ENCODE measurements around the gene LMOD1. TPM values are rescaled to one million over a fixed set of nuclear protein-coding genes. Genes with fewer than 3 reads are reported as not detected.

Gene LMOD1
- total and polyA plus RNA-seq, 12 donors = 1.3 to 171 (median 76.1) TPM

- TF ChIP-seq POLR2A (IDR thresholded peaks at IDR 0.05) = peak; percentile 80
- TF ChIP-seq, protein P1, sequence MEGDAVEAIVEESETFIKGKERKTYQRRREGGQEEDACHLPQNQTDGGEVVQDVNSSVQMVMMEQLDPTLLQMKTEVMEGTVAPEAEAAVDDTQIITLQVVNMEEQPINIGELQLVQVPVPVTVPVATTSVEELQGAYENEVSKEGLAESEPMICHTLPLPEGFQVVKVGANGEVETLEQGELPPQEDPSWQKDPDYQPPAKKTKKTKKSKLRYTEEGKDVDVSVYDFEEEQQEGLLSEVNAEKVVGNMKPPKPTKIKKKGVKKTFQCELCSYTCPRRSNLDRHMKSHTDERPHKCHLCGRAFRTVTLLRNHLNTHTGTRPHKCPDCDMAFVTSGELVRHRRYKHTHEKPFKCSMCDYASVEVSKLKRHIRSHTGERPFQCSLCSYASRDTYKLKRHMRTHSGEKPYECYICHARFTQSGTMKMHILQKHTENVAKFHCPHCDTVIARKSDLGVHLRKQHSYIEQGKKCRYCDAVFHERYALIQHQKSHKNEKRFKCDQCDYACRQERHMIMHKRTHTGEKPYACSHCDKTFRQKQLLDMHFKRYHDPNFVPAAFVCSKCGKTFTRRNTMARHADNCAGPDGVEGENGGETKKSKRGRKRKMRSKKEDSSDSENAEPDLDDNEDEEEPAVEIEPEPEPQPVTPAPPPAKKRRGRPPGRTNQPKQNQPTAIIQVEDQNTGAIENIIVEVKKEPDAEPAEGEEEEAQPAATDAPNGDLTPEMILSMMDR (IDR thresholded peaks at IDR 0.05) = peak in 3 of 6 experiments; percentile 6 to 46 (median 24)
- Histone ChIP-seq H3K4me1 (replicated peaks in 1 of 2) (no peaks in the 10 kb centered on the region), H3K27me3 (no peaks in the 10 kb centered on the region), H3K36me3 (replicated peaks in 1 of 2) (no peaks in the 10 kb centered on the region), H3K27ac (peak within 1 kb of the TSS; percentile 0 to 98 (median 90)), H3K4me3 (peak within 1 kb of the TSS; percentile 51 to 98 (median 92)), H3K9me3 (replicated peaks in 1 of 3) (no peaks in the 10 kb centered on the region)
- intact Hi-C loops (cut with DNase I) = no loop called here
- DNase-seq = peak; percentile 58 to 86 (median 78)
- WGBS, 4 donors = 0% methylated on average over 9 to 78 of the region's 80 CpGs
Observed at GRCh38 chr1:201982623-201983379, 36.5 kb upstream of the LMOD1 start, which contains the start of gene RNPEP. Gene RNPEP (plus strand): TSS chr1:201982648. CDS start chr1:201982667, 19 bp downstream.

- DNase-seq = peak in 5 of 7 donors; percentile 66 to 81 (median 75)
- Histone ChIP-seq H3K4me1 (replicated peaks in 1 of 2) (no peaks in the 10 kb centered on the region), H3K9me3 (replicated peaks in 1 of 3) (no peaks in the 10 kb centered on the region), H3K4me3 (peak overlapping the region in 2 of 4 donors; percentile 89 to 94), H3K36me3 (replicated peaks in 1 of 2) (no peaks in the 10 kb centered on the region), H3K27ac (peak overlapping the region in 3 of 5 donors; percentile 89 to 98 (median 90)), H3K27me3 (no peaks in the 10 kb centered on the region)
- 10 to 56% (median 14%) methylated on average over 4 to 31 of the region's 31 CpGs for WGBS, 4 donors
- intact Hi-C loops (cut with DNase I) = no loop called here
- TF ChIP-seq POLR2A (IDR thresholded peaks at IDR 0.05) = no peak
- TF ChIP-seq, protein P1 (IDR thresholded peaks at IDR 0.05) = no peak
Observed at GRCh38 chr1:201982082-201982622, 35.8 kb upstream of the LMOD1 start.

DNA sequence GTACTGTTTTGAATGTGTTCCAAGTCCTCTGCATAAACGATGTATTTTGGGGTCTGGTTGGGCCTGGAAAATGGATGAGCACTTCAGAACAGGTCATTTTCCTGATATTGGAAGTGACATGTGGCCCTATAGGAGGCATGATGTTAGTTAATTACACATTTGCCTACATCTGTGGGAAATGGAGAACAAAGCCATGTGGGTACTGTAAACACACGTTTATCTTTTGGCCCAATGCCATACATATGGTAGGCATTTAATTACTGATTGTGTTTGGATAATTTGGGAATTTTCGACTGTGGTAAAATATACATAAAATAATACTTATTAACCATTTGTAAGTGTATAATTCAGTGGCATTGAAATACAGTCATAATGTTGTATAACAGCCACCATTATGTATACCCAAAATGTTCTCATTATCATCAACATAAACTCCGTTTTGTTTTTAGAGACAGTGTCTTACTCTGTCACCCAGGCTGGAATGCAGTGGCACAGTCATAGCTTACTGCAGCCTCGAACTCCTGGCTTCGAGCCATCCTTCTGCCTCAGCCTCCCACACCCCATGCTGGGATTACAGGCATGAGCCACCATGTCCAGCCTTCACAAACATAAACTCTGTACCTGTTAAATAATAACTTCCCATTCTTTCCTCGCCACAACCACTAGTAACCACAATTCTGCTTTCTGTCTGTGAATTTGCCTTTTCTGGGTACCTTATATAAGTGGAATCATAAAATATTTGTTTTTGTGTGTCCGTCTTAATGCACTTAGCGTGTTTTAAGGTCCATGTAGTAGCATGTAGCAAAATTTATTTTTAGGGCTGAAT lies 24.2 kb upstream of the LMOD1 start:
- peaks cover 0 to 44% of the 10 kb centered on the region in 2 donors for H3K36me3 ChIP-seq (replicated peaks in 1 of 2)

More for the DNA sequence above, 24.2 kb upstream of the LMOD1 start:
- intact Hi-C loops (cut with DNase I) = no loop called here
- no peak overlapping the region for H3K27ac ChIP-seq
- H3K4me1 ChIP-seq (replicated peaks in 1 of 2) = peaks cover 11 to 14% of the 10 kb centered on the region in 2 donors
- no peak for TF ChIP-seq POLR2A (IDR thresholded peaks at IDR 0.05)
- TF ChIP-seq, protein P1 (IDR thresholded peaks at IDR 0.05) = no peak
- H3K27me3 ChIP-seq = no peaks in the 10 kb centered on the region
- DNase-seq = peak in 2 of 7 donors; percentile 36 to 45
- no peak overlapping the region for H3K4me3 ChIP-seq
- no peaks in the 10 kb centered on the region for H3K9me3 ChIP-seq (replicated peaks in 1 of 3)
- 52 to 56% (median 54%) methylated on average over 9 of the region's 9 CpGs for WGBS, 4 donors

Measured in adrenal gland (tissue), 12 donors.